Naive thymus-derived CD8-positive, alpha-beta T cell (primary cell): ENCODE measurements around the gene COPB2. TPM values are rescaled to one million over a fixed set of nuclear protein-coding genes. Genes with fewer than 3 reads are reported as not detected.

Experiments used
- ATAC-seq, 2 donors: fragments of 150-1000 bp; cut with Tn5 transposase in 1 of 2; sonication (Bioruptor Pico), chemical (Tn5 transposase) in 1 of 2; 1 replicate in 1 of 2; 2 replicates in 1 of 2; pipeline ENCODE4 v1.10.0; 2021; ENCODE audit warnings: mild to moderate bottlenecking in 2 of 2, moderate library complexity in 2 of 2
- POLR2A ChIA-PET: fragments of 350-600 bp; sonication (Branson Sonifier 250); formaldehyde crosslinking; loops from one replicate; lab custom pipeline; 2021; ENCODE audit warnings: antibody characterized with exemption; lab: Charles Lee
- DNase-seq, 10 donors: peaks; one replicate each; pipeline versions ENCODE4 v3.0.0 to v3.0.0-alpha.2; 2020 to 2022
- H3K27ac Mint-ChIP-seq, 10 donors: one replicate each; pipeline ENCODE4 v1.8.0; 2020 to 2022; ENCODE audit warnings: mild to moderate bottlenecking in 10 of 10, mixed read lengths in 10 of 10, moderate library complexity in 4 of 10, inconsistent platforms in 1 of 10
- H3K27me3 Mint-ChIP-seq, 5 donors: one replicate each; pipeline ENCODE4 v1.8.0; 2021 to 2022; ENCODE audit warnings: mixed read lengths in 5 of 5
- H3K36me3 Mint-ChIP-seq, 3 donors: one replicate each; pipeline ENCODE4 v1.8.0; 2020 to 2022; ENCODE audit warnings: mixed read lengths in 3 of 3, mild to moderate bottlenecking in 2 of 3, inconsistent platforms in 1 of 3
- H3K4me1 Mint-ChIP-seq, 4 donors: one replicate each; pipeline ENCODE4 v1.8.0; 2021 to 2022; ENCODE audit warnings: mixed read lengths in 4 of 4
- H3K4me3 Mint-ChIP-seq, 10 donors: one replicate each; pipeline ENCODE4 v1.8.0; 2020 to 2022; ENCODE audit warnings: mild to moderate bottlenecking in 10 of 10, mixed read lengths in 10 of 10, moderate library complexity in 6 of 10, inconsistent platforms in 1 of 10
- H3K9me3 Mint-ChIP-seq, 9 donors: one replicate each; pipeline ENCODE4 v1.8.0; 2020 to 2022; ENCODE audit warnings: mixed read lengths in 9 of 9, mild to moderate bottlenecking in 3 of 9, inconsistent platforms in 1 of 9, moderate library complexity in 1 of 9
- polyA plus RNA-seq, 3 donors: library from polyadenylated mRNA; unstranded; fragments of 300-500 nt; fragmentation: Illumina TruSeq; gene quantifications; one replicate each; pipeline ENCODE4 v1.2.3, GENCODE V29; 2021
- total RNA-seq, 8 experiments: library from RNA in 2 of 8; stranded (reverse) in 2 of 8; gene quantifications; one replicate each; pipeline ENCODE4 v1.2.3 and lab custom pipeline; 2021 to 2026

Gene COPB2
- total and polyA plus RNA-seq, 5 experiments from 2014 or later = 40.3 to 66.1 (median 62.9) TPM

DNA sequence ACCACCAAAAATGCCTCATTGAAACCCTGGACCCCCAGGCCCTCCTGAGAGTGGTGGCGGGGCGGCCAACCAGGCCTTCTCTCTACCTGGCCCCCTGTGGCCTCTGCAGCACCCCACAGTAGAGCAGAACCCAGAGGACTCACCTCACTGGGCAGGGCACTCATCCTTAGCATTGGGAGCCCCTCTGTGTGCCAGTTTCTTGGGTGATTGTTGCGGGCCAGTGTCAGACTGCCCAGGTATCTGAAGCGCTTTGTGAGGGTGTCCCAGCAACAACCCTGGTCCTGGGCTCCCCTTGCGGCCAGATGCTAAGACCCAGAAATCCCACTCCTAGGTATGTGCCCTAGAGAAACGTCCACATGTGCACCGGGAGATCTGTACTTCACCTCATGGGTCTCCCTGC is 66.3 kb downstream of the COPB2 start:
- Mint-ChIP-seq H3K27ac (no peak overlapping the region), H3K27me3 (peaks cover 0 to 4% (median 2%) of the 10 kb centered on the region in 5 donors), H3K4me1 (peaks cover 0 to 4% (median 2%) of the 10 kb centered on the region in 4 donors), H3K36me3 (no peaks in the 10 kb centered on the region), H3K9me3 (no peaks in the 10 kb centered on the region), H3K4me3 (no peak overlapping the region)
- DNase-seq (no peak), ATAC-seq (no peak)
- POLR2A ChIA-PET = no interaction called here

DNA sequence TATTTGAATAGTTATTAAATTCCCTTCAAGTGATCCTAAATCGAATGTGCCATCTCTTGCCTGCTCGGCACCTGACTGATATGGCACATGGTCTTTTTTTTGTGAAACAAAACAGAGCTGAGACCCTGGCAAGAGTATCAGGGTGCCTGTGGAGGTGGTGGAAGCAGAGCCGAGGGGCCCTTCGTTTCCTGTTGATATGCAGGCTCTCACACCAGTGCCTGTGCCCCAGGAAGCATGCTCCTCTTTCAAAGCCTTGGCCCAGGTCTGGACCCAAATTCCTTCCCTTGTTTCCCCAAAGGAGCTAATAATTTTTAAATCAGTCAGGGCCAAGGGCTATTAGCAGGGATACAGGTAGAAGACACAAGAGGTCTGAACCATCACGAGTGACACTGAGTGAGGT is 67.1 kb downstream of the COPB2 start:
- Mint-ChIP-seq H3K27ac (no peak overlapping the region), H3K36me3 (no peaks in the 10 kb centered on the region), H3K4me1 (no peaks in the 10 kb centered on the region), H3K4me3 (no peak overlapping the region), H3K27me3 (peaks cover 0 to 8% (median 3%) of the 10 kb centered on the region in 5 donors), H3K9me3 (no peaks in the 10 kb centered on the region)
- ATAC-seq (no peak), DNase-seq (no peak)
- POLR2A ChIA-PET = no interaction called here

DNA sequence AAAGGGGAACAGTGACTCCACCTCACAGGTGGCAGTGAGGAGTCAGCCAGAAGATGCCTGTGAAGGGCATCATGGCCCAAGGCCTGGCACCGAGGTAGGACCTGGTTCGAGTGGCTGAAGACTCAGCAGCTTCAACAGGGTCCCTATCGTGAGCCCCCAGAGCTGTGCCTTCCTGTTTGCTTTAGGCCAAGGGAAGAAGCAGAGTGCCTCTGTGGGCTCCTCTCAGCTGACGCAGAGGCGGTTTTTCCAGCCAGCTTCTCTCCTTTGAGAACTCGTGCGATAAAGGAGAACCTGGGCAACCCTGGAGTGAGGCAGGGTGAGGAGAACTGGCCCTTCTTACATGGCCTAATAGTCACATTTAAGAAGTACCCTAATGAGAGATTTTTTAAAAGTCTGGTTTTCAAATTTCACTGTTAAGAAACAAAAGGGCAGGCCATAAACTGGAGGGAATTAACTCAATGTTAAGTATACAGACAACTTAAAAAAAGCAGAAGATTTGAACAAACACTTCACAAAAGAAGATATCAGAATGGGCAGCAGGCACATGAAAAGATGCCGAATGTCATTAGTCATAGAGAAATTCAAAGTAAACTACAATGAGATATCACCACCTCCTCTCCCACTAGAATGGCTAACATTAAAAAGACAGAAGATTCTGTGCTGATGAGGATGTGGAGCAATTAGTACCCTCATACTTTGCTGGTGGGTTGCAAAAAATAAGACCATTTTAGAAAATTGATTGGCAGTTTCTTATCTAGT is 68.7 kb downstream of the COPB2 start:
- Mint-ChIP-seq H3K4me1 (no peaks in the 10 kb centered on the region), H3K36me3 (no peaks in the 10 kb centered on the region), H3K4me3 (no peak overlapping the region), H3K9me3 (no peaks in the 10 kb centered on the region), H3K27me3 (peaks cover 2 to 18% (median 8%) of the 10 kb centered on the region in 5 donors), H3K27ac (no peak overlapping the region)
- no peak for ATAC-seq
- no peak for DNase-seq
- POLR2A ChIA-PET = no interaction called here

DNA sequence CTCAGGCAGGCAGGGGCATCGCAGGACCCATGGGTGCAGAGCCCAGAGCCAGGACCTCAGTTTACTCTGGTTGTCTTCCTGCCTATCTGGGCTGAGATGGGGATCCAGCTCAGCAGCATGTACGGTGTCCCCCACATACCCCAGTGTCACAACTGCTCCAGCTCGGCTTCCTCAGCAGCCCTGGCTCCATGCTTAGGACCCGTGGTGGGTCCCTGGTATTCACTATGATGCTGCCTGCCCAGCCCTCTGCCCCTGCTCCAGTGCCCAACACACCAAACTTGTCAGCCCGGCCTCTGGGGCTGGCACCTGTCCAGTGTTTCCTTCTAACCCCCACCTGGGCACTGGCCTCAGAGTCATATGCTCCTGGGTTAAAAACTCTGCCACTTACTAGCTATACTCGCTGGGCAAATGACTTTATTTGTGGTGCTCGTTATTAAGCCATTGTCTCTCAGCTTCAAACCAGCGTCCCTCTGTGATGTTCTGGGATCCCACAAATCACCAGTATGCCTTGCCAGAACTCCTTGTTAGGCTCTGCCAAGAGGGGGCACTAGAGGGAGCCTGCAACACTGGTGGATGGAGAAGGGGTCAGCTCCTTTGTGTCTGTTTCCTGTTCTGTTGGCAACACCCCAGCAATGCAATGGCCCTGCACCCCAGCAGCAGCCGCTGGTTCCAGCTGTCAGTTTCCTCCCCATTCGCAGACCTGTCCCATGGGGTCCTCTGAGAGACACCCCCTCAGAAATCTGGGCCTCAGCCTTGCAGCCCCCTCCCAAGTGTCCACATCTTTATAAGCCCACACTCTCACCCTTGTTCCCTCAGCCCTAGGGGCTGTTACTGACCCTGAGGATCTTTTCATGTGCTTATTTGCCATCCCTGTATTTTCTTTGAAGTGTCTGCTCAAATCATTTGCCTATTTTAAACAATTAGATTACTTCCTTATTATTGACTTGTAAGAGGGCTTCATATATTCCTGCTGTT is 69.7 kb downstream of the COPB2 start:
- no peak for ATAC-seq
- H3K36me3 Mint-ChIP-seq = no peaks in the 10 kb centered on the region

DNA sequence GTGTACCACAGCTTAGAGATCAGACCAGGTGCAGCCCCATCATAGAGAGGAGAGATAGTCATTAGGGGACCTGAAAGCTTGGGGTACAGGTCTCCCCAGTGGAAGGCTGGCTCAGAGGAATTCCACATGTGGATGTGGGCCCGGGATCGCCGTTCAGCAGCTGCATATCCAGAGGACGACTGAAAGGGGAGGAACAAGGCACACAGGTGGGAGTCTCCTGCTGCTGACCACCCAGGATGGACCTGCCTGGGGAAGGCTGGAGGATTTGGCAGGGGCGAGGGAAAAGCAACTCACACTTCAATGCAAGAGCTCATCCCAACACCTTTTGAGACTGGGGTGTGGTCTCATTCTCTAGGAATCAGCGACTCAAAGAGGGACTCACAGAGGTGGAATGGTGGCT is 70.6 kb downstream of the COPB2 start:
- H3K9me3 Mint-ChIP-seq = no peaks in the 10 kb centered on the region
- H3K4me1 Mint-ChIP-seq = no peaks in the 10 kb centered on the region
- peaks cover 4 to 26% (median 21%) of the 10 kb centered on the region in 5 donors for H3K27me3 Mint-ChIP-seq
- DNase-seq = no peak
- ATAC-seq = no peak
- no peak overlapping the region for H3K27ac Mint-ChIP-seq
- H3K4me3 Mint-ChIP-seq = no peak overlapping the region
- H3K36me3 Mint-ChIP-seq = no peaks in the 10 kb centered on the region
- POLR2A ChIA-PET = no interaction called here

More for the DNA sequence above, 69.7 kb downstream of the COPB2 start:
- H3K4me1 Mint-ChIP-seq = no peaks in the 10 kb centered on the region
- H3K27ac Mint-ChIP-seq = peak overlapping the region in 1 of 10 donors; percentile 43
- POLR2A ChIA-PET = no interaction called here
- H3K9me3 Mint-ChIP-seq = no peaks in the 10 kb centered on the region
- no peak overlapping the region for H3K4me3 Mint-ChIP-seq
- H3K27me3 Mint-ChIP-seq = peaks cover 4 to 24% (median 16%) of the 10 kb centered on the region in 5 donors
- DNase-seq = no peak

DNA sequence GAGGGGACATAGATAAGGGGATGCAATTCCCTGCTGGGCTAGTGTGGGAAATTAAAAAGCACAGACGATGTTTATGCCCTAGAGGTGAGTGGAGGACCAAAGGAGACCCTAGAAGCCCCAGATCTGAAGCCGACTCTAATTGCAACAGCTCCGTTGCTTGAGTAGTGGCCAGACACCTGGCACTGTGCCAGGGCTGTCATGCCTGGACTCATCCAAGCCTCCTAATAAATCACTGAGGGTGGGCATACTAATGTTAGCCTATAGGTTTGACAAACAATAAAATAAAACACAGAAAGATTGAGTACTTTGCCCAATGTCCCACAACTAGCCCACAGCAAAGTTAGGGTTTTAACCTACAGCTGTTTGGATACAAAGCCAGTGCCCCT is 71.0 kb downstream of the COPB2 start:
- Mint-ChIP-seq H3K9me3 (no peaks in the 10 kb centered on the region), H3K4me1 (no peaks in the 10 kb centered on the region), H3K27ac (no peak overlapping the region), H3K4me3 (no peak overlapping the region), H3K36me3 (no peaks in the 10 kb centered on the region), H3K27me3 (peaks cover 5 to 30% (median 25%) of the 10 kb centered on the region in 5 donors)
- ATAC-seq (no peak), DNase-seq (no peak)
- POLR2A ChIA-PET = no interaction called here

DNA sequence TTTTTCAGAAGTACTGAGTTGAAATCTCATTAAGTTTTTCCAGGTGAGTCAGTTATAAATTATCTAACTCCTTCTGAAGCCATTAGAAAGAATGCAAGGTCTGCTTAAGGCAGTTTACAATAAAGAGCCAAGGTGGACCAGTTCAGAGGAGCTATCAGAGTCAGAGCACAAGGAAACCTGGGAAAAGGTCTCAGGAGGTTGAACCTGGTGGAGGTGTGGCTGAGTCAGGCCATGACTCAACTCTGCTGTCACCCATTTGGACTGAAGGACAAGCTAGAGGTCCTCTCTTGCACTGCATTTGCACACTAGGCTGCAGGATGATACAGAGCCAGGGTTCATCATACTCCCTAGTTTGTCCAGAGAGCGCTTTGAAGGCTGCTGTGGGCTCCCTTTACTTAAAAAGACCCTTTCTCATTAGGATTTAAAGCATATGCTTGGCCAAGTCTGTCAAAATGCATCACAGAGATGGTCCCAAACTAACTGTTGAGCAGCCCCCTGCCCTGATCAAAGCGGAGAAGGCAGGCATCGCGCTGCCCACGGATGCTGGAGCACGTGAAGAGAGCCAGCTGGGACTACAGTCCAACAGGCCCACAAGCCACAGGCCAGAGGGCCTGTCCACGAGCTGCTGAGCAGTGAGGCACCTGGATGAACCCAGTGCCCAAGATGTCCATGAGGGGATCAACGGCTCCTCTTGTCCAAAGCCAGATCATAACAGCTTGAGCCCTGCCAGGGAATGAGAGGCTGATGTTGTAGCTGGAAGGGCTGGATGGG is 71.6 kb downstream of the COPB2 start:
- Mint-ChIP-seq H3K4me1 (no peaks in the 10 kb centered on the region), H3K36me3 (no peaks in the 10 kb centered on the region), H3K27ac (no peak overlapping the region), H3K9me3 (no peaks in the 10 kb centered on the region), H3K27me3 (peaks cover 6 to 35% (median 29%) of the 10 kb centered on the region in 5 donors), H3K4me3 (no peak overlapping the region)
- ATAC-seq (no peak), DNase-seq (no peak)
- POLR2A ChIA-PET = no interaction called here

DNA sequence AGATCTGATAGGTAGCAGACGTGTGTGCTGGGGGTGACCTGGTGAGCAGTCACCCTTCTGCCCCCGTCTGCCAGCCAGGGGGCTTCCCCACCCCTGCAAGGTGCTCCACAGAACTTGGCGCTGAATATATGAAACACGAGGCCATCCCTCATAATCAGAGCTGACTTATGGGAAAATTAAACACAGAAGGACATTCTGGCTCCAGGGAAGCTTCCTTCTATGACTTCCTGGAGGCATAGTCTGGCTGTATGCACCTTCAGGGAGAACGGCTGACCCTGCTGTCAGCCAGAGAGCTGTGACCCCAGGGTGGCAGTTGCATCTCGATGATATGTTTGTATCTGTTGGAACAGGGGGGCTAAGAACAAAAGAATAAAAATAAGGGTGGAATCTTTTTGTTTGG is 72.2 kb downstream of the COPB2 start:
- H3K9me3 Mint-ChIP-seq = no peaks in the 10 kb centered on the region
- POLR2A ChIA-PET = no interaction called here
- H3K27ac Mint-ChIP-seq = no peak overlapping the region
- no peak for DNase-seq
- ATAC-seq = no peak
- no peaks in the 10 kb centered on the region for H3K36me3 Mint-ChIP-seq
- H3K4me1 Mint-ChIP-seq = no peaks in the 10 kb centered on the region
- H3K4me3 Mint-ChIP-seq = no peak overlapping the region
- H3K27me3 Mint-ChIP-seq = peaks cover 4 to 35% (median 30%) of the 10 kb centered on the region in 5 donors

DNA sequence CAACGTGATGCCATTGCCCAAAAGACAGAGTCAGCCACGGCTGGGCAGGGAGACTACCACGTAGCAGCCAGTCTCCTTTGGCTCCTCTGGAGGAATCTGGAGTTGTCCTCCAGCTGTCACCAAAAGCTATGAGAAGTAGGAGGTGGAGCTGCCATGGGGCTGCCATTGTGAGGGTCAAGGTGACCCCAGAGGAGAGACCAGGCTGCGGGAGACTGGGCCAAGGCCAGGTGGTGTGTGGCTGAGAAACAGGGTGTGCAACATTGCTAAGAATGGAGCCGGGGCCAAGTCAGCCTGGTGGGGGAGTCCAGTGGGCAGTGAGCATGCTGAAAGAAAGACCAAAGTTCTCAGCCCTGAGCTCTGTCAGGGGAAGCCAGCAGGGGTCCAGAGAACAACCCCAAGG is 75.5 kb downstream of the COPB2 start:
- Mint-ChIP-seq H3K36me3 (no peaks in the 10 kb centered on the region), H3K27me3 (peaks cover 5 to 39% (median 32%) of the 10 kb centered on the region in 5 donors), H3K4me1 (no peaks in the 10 kb centered on the region), H3K4me3 (no peak overlapping the region), H3K27ac (no peak overlapping the region), H3K9me3 (no peaks in the 10 kb centered on the region)
- no peak for ATAC-seq
- POLR2A ChIA-PET = no interaction called here
- DNase-seq = no peak

DNA sequence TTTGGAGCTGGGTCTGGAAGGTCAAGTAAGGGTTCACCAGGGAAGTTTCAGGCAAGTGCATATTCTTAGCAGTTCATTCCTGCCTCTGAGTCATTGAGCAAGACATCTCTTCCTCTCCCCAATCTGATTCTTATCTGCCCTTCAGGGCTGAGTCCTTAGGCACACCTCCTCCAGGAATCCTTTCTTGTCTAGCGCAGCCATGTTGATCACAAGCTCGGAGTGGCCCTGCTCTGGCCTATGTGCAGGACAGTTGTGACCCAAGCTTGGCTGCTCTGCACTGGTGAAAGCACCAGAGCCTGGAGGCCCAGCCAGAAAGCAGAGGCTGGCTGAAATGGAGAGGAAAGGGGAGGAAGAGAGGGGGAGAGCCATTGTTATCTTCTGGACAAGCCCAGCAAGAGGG is 76.5 kb downstream of the COPB2 start:
- Mint-ChIP-seq H3K27me3 (peaks cover 5 to 35% (median 30%) of the 10 kb centered on the region in 5 donors), H3K9me3 (no peaks in the 10 kb centered on the region), H3K4me3 (no peak overlapping the region), H3K4me1 (no peaks in the 10 kb centered on the region), H3K27ac (no peak overlapping the region), H3K36me3 (no peaks in the 10 kb centered on the region)
- ATAC-seq = no peak
- POLR2A ChIA-PET = no interaction called here
- DNase-seq = no peak

DNA sequence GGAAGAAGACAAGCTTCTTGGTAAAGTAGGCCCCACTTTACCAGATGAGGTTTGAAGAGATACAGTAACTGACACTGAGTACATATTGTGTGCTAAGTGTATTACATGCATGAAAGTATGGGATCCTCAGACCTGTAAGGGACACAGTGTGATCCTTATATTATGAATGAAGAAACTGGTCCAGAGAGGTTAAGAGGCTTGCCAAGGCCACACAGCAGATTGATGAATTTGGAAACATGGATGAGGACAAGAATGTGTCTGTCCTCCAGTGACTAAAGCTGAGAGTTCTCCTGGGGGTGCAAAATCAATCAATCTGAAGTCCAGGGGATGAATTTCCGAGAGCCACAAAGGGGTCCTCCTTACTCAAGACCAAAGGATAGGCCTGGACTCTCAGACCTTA is 77.0 kb downstream of the COPB2 start:
- Mint-ChIP-seq H3K4me1 (no peaks in the 10 kb centered on the region), H3K4me3 (no peak overlapping the region), H3K27me3 (peaks cover 5 to 35% (median 27%) of the 10 kb centered on the region in 5 donors), H3K9me3 (no peaks in the 10 kb centered on the region), H3K36me3 (no peaks in the 10 kb centered on the region), H3K27ac (no peak overlapping the region)
- POLR2A ChIA-PET = no interaction called here
- no peak for DNase-seq
- ATAC-seq = no peak

DNA sequence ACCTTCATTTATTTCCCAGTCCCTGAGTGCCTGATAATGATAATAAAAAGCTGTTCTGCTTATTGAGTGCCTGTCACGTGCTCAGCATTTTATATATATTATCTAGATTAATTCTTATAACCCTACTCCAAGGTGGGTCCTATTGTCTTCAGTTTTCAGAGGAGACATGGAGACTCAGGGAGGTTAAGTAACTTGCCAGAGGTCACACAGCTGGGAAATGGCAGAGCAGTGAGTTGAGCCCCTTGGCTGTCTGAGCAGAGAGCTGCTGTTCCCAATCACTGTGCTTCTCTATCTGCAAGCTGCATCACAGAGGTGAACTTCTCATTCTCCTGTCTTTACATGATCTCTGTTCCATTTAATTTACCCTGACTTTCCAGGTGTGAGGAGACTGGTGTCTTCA is 77.9 kb downstream of the COPB2 start:
- Mint-ChIP-seq H3K36me3 (no peaks in the 10 kb centered on the region), H3K27ac (peak overlapping the region in 1 of 10 donors; percentile 48), H3K9me3 (no peaks in the 10 kb centered on the region), H3K27me3 (peaks cover 5 to 35% (median 20%) of the 10 kb centered on the region in 5 donors), H3K4me1 (no peaks in the 10 kb centered on the region), H3K4me3 (no peak overlapping the region)
- POLR2A ChIA-PET = no interaction called here
- DNase-seq (no peak), ATAC-seq (no peak)
